Measurements from ENCODE around the gene SUPT3H. TPM values are rescaled to one million over a fixed set of nuclear protein-coding genes. Genes with fewer than 3 reads are reported as not detected.

SUPT3H gene
- total and polyA plus RNA-seq, 2 of the 13 experiments (the other 11 are each of a cell fraction or from before 2014, with no cell fraction given): 11.9 to 36.1 TPM

GRCh38 chr6:44850312-44850711 is 527.4 kb downstream of the SUPT3H start:
- no peak for ATAC-seq
- TF ChIP-seq, protein P1, sequence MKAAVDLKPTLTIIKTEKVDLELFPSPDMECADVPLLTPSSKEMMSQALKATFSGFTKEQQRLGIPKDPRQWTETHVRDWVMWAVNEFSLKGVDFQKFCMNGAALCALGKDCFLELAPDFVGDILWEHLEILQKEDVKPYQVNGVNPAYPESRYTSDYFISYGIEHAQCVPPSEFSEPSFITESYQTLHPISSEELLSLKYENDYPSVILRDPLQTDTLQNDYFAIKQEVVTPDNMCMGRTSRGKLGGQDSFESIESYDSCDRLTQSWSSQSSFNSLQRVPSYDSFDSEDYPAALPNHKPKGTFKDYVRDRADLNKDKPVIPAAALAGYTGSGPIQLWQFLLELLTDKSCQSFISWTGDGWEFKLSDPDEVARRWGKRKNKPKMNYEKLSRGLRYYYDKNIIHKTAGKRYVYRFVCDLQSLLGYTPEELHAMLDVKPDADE (CRISPR knock-in tag; IDR thresholded peaks at IDR 0.05): no peak
- no peak for TF ChIP-seq ZNF562 (CRISPR knock-in tag; IDR thresholded peaks at IDR 0.05; ENCODE audit: borderline replicate concordance)
- TF ChIP-seq SMYD3 (CRISPR knock-in tag; IDR thresholded peaks at IDR 0.05): no peak
- TF ChIP-seq ZFX (CRISPR knock-in tag; IDR thresholded peaks at IDR 0.05; ENCODE audit: low read depth): no peak
- TF ChIP-seq ZSCAN29 (CRISPR knock-in tag; conservative IDR thresholded peaks at IDR 0.05): no peak
- TF ChIP-seq HMG20B (CRISPR knock-in tag; conservative IDR thresholded peaks at IDR 0.05): no peak
- TF ChIP-seq, protein P2, sequence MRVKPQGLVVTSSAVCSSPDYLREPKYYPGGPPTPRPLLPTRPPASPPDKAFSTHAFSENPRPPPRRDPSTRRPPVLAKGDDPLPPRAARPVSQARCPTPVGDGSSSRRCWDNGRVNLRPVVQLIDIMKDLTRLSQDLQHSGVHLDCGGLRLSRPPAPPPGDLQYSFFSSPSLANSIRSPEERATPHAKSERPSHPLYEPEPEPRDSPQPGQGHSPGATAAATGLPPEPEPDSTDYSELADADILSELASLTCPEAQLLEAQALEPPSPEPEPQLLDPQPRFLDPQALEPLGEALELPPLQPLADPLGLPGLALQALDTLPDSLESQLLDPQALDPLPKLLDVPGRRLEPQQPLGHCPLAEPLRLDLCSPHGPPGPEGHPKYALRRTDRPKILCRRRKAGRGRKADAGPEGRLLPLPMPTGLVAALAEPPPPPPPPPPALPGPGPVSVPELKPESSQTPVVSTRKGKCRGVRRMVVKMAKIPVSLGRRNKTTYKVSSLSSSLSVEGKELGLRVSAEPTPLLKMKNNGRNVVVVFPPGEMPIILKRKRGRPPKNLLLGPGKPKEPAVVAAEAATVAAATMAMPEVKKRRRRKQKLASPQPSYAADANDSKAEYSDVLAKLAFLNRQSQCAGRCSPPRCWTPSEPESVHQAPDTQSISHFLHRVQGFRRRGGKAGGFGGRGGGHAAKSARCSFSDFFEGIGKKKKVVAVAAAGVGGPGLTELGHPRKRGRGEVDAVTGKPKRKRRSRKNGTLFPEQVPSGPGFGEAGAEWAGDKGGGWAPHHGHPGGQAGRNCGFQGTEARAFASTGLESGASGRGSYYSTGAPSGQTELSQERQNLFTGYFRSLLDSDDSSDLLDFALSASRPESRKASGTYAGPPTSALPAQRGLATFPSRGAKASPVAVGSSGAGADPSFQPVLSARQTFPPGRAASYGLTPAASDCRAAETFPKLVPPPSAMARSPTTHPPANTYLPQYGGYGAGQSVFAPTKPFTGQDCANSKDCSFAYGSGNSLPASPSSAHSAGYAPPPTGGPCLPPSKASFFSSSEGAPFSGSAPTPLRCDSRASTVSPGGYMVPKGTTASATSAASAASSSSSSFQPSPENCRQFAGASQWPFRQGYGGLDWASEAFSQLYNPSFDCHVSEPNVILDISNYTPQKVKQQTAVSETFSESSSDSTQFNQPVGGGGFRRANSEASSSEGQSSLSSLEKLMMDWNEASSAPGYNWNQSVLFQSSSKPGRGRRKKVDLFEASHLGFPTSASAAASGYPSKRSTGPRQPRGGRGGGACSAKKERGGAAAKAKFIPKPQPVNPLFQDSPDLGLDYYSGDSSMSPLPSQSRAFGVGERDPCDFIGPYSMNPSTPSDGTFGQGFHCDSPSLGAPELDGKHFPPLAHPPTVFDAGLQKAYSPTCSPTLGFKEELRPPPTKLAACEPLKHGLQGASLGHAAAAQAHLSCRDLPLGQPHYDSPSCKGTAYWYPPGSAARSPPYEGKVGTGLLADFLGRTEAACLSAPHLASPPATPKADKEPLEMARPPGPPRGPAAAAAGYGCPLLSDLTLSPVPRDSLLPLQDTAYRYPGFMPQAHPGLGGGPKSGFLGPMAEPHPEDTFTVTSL (CRISPR knock-in tag; IDR thresholded peaks at IDR 0.05; ENCODE audit: borderline replicate concordance): no peak
- TF ChIP-seq FLYWCH1 (CRISPR knock-in tag; IDR thresholded peaks at IDR 0.05): no peak
- no peak for TF ChIP-seq IRF1 (CRISPR knock-in tag; IDR thresholded peaks at IDR 0.05; ENCODE audit: low read depth)
- no peak for TF ChIP-seq ZNF235 (CRISPR knock-in tag; IDR thresholded peaks at IDR 0.05; ENCODE audit: borderline replicate concordance)
- TF ChIP-seq GLMP (CRISPR knock-in tag; IDR thresholded peaks at IDR 0.05; ENCODE audit: borderline replicate concordance): no peak
- BruUV-seq (replicated peaks): no TSS peak
- Histone ChIP-seq H3K36me3 (replicated peaks in 1 of 2; ENCODE audit: control insufficient read depth in 1 of 2, insufficient read depth in 2 of 2, low read length in 2 of 2) (no peaks in the 10 kb centered on the region), H3K79me2 (ENCODE audit: insufficient read depth, low read length) (no peaks in the 10 kb centered on the region), H2AFZ (ENCODE audit: low read length) (no peak overlapping the region), H3K9ac (ENCODE audit: insufficient read depth, low read depth, low read length) (no peak overlapping the region), H3K4me3 (replicated peaks in 1 of 3; ENCODE audit: insufficient read depth in 1 of 3, low read depth in 2 of 3, low read length in 3 of 3) (no peak overlapping the region), H3K9me3 (ENCODE audit: low read length) (no peaks in the 10 kb centered on the region), H3K4me1 (ENCODE audit: insufficient read depth, low read length) (0 out of 2 replicates have a peak, but pooled peaks cover 6% of the 10 kb centered on the region), H3K27ac (ENCODE audit: extremely low read length, insufficient read depth, low read length) (no peak overlapping the region), H3K27me3 (ENCODE audit: control insufficient read depth in 1 of 2, insufficient read depth in 2 of 2, low read length in 2 of 2) (no peaks in the 10 kb centered on the region), H3K4me2 (ENCODE audit: low read depth, low read length) (no peak overlapping the region), H4K20me1 (ENCODE audit: insufficient read depth, low read length) (no peaks in the 10 kb centered on the region)
- FAIRE-seq: no peak
- ChIA-PET POLR2A (no interaction called here), CTCF (ENCODE audit: low intra/inter-chr PET ratio, low total read pairs) (no interaction called here)
- in situ Hi-C loops (cut with HindIII; ENCODE audit: extremely low pct_ligation_motif_present, low pct_unique_long_range_greater_than_20kb): no loop called here
- intact Hi-C loops (cut with micrococcal nuclease; ENCODE audit: unreplicated experiment): no loop called here
- no peak for DNase-seq (ENCODE audit: low spot score)

Measured in HepG2 (cell line).